A549 (cell line): Measurements from ENCODE around the gene MUC12. TPM values are rescaled to one million over a fixed set of nuclear protein-coding genes. Genes with fewer than 3 reads are reported as not detected.
"Not testable (repeated sequence)": the region's sequence is repeated elsewhere in the genome, so short reads cannot be mapped to it uniquely, and the experiment has no call there.

Source experiments
- ATAC-seq, 2 experiments: fragments of 200-7000 bp in 1 of 2; fragments of >200 bp in 1 of 2; cut with Nextera tagmentation in 1 of 2; cut with Tn5 transposase in 1 of 2; 3 replicates each; pipeline versions ENCODE4 v1.8.0 to v1.9.1; 2018 to 2020; ENCODE audit warnings: mild to moderate bottlenecking in 1 of 2, moderate library complexity in 1 of 2
- CTCF ChIA-PET: fragments of 300-600 bp; sonication (Branson Sonifier 250); formaldehyde crosslinking; extraction: SDS; loops from one replicate; lab custom pipeline; 2021; ENCODE audit warnings: antibody characterized with exemption, inconsistent platforms; lab: Yijun Ruan, JAX
- POLR2A ChIA-PET: fragments of 350-600 bp; formaldehyde crosslinking; extraction: SDS; loops from one replicate; lab custom pipeline; 2021; ENCODE audit warnings: antibody characterized with exemption, inconsistent platforms; lab: Yijun Ruan, JAX
- DNase-seq, 2 experiments: peaks; one replicate each; pipeline versions ENCODE4 v3.0.0 to v3.0.0-alpha.2; 2011 to 2016; ENCODE audit warnings: low read depth in 1 of 2, low spot score in 1 of 2
- FAIRE-seq: peaks from 2 replicates; lab custom pipeline; 2011; peaks lifted over from hg19 to GRCh38; lab: Jason Lieb, UNC
- H3K27ac ChIP-seq, 2 experiments: fragments of >200 bp; sonication (Bioruptor Twin); formaldehyde crosslinking; 3 replicates each; pipeline ENCODE4 v1.5.1; 2016 to 2017
- H3K4me1 ChIP-seq: fragments of >200 bp; sonication (Bioruptor Twin); formaldehyde crosslinking; 3 replicates; pipeline ENCODE4 v1.6.1; 2016
- H3K4me2 ChIP-seq: fragments of >200 bp; sonication (Bioruptor Twin); formaldehyde crosslinking; 3 replicates; pipeline ENCODE4 v1.6.1; 2016
- H3K4me3 ChIP-seq: fragments of >200 bp; sonication (Bioruptor Twin); formaldehyde crosslinking; 3 replicates; pipeline ENCODE4 v1.5.1; 2016
- H3K9me3 ChIP-seq: fragments of >200 bp; sonication (Bioruptor Twin); formaldehyde crosslinking; 3 replicates; pipeline ENCODE4 v1.6.1; 2016
- CBX2 ChIP-seq: fragments of 200-600 bp; sonication (generic); IDR thresholded peaks from 2 replicates; pipeline ENCODE4 v1.6.1; 2016; ENCODE audit warnings: low read depth, mild to moderate bottlenecking, borderline replicate concordance
- EP300 ChIP-seq, 2 experiments: fragments of >200 bp; sonication (Bioruptor Twin); formaldehyde crosslinking; IDR thresholded peaks; 2 replicates in 1 of 2; 3 replicates in 1 of 2; pipeline ENCODE4 v1.6.1; 2016 to 2017
- ESRRA ChIP-seq: fragments of 150-350 bp; IDR thresholded peaks from 2 replicates; pipeline ENCODE4 v1.6.1; 2014; ENCODE audit warnings: mild to moderate bottlenecking, low read length, borderline replicate concordance
- FOSL2 ChIP-seq, 2 experiments: fragments of 450-650 bp in 1 of 2; fragments of >200 bp in 1 of 2; sonication (Bioruptor Twin) in 1 of 2; formaldehyde crosslinking; IDR thresholded peaks; 2 replicates each; pipeline versions ENCODE4 v1.5.0 to v1.6.1; 2016 to 2020; ENCODE audit warnings: mild to moderate bottlenecking in 1 of 2, moderate library complexity in 1 of 2
- GATA3 ChIP-seq: IDR thresholded peaks from 2 replicates; pipeline ENCODE4 v1.6.1; 2012; ENCODE audit warnings: borderline replicate concordance
- HEYL ChIP-seq: fragments of 250-450 bp; sonication (Bioruptor Pico); IDR thresholded peaks from 2 replicates; pipeline ENCODE4 v1.8.0; 2021; ENCODE audit warnings: mild to moderate bottlenecking, moderate library complexity
- HOXA7 ChIP-seq: fragments of 250-450 bp; sonication (Bioruptor Pico); IDR thresholded peaks from 2 replicates; pipeline ENCODE4 v1.5.0; 2020; ENCODE audit warnings: mild to moderate bottlenecking, moderate library complexity
- HOXB5 ChIP-seq: fragments of 250-450 bp; sonication (Bioruptor Pico); IDR thresholded peaks from 2 replicates; pipeline ENCODE4 v1.5.0; 2020; ENCODE audit warnings: mild to moderate bottlenecking, moderate library complexity
- MAFK ChIP-seq: fragments of 450-650 bp; IDR thresholded peaks from 2 replicates; pipeline ENCODE4 v1.6.1; 2014; ENCODE audit not compliant: partially characterized antibody
- NFE2L2 ChIP-seq: fragments of 150-350 bp; conservative IDR thresholded peaks from 2 replicates; pipeline ENCODE4 v1.6.1; 2014; ENCODE audit warnings: low read length
- NPAS2 ChIP-seq: fragments of 250-450 bp; sonication (Bioruptor Pico); IDR thresholded peaks from 2 replicates; pipeline ENCODE4 v1.8.0; 2022; ENCODE audit warnings: mild to moderate bottlenecking, moderate library complexity, borderline replicate concordance
- PHF8 ChIP-seq: fragments of 200-600 bp; sonication (generic); IDR thresholded peaks from 2 replicates; pipeline ENCODE4 v1.6.1; 2016; ENCODE audit warnings: low read depth, mild to moderate bottlenecking, antibody characterized with exemption, moderate library complexity, borderline replicate concordance
- RARB ChIP-seq: fragments of 250-450 bp; sonication (Bioruptor Pico); IDR thresholded peaks from 2 replicates; pipeline ENCODE4 v1.8.0; 2021; ENCODE audit warnings: mild to moderate bottlenecking, moderate library complexity
- RFX5 ChIP-seq: fragments of 450-650 bp; IDR thresholded peaks from 2 replicates; pipeline ENCODE4 v1.7.1; 2014; ENCODE audit warnings: antibody characterized with exemption, mild to moderate bottlenecking, moderate library complexity
- ZFP36 ChIP-seq: fragments of 450-650 bp; IDR thresholded peaks from 2 replicates; pipeline ENCODE4 v1.6.1; 2014; ENCODE audit warnings: borderline replicate concordance; ENCODE audit not compliant: partially characterized antibody
- WGBS: methylation state at CpG from one replicate; pipeline ENCODE4 v1.1.6; 2017; ENCODE audit errors: missing lambda C conversion rate; 5-methylcytosine and 5-hydroxymethylcytosine counted together
- polyA plus RNA-seq, 4 experiments: library from polyadenylated mRNA; depleted of rRNA in 3 of 4; stranded (reverse); fragments of >200 nt; fragmentation: RNase III in 1 of 4; extraction: RNeasy Plus Mini Kit Qiagen cat#74134 plus additional on column Dnase treatment in 1 of 4; gene quantifications; 2 replicates in 3 of 4; 3 replicates in 1 of 4; pipeline ENCODE4 v1.2.3, GENCODE V29; 2011 to 2017
- TF ChIP-seq, protein P1 (sequence below): IDR thresholded peaks from 2 replicates; pipeline ENCODE4 v1.6.1; 2012
- TF ChIP-seq, protein P2 (sequence below): fragments of >200 bp; sonication (Bioruptor Twin); formaldehyde crosslinking; IDR thresholded peaks from 2 replicates; pipeline ENCODE4 v1.6.1; 2016

MUC12 gene
- polyA plus RNA-seq, 2 of the 4 experiments (the other 2 are of a cell fraction), result 1.2 to 2.4 TPM

DNA sequence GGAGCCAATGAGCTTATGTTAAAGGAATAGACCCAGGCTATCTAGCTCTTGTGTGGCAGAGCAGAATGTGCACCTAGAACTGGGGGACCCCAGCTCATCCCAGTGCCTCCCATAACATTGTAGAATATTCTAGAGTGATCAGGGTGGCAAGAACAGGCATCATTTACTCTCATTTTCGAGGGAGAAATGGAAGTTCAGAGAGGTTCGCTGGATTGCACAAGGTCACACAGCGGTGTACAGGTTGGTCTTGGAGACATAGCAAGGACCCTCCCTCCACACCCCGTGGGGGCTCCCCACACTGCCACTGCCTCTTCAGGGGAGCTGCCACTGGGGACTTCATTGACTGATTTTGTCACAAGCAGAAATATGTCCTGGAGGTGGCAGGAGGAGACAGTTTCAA, 8.9 kb downstream of the MUC12 start (continued):
- TF ChIP-seq, protein P1, sequence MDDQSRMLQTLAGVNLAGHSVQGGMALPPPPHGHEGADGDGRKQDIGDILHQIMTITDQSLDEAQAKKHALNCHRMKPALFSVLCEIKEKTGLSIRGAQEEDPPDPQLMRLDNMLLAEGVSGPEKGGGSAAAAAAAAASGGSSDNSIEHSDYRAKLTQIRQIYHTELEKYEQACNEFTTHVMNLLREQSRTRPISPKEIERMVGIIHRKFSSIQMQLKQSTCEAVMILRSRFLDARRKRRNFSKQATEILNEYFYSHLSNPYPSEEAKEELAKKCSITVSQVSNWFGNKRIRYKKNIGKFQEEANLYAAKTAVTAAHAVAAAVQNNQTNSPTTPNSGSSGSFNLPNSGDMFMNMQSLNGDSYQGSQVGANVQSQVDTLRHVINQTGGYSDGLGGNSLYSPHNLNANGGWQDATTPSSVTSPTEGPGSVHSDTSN, result no peak

DNA sequence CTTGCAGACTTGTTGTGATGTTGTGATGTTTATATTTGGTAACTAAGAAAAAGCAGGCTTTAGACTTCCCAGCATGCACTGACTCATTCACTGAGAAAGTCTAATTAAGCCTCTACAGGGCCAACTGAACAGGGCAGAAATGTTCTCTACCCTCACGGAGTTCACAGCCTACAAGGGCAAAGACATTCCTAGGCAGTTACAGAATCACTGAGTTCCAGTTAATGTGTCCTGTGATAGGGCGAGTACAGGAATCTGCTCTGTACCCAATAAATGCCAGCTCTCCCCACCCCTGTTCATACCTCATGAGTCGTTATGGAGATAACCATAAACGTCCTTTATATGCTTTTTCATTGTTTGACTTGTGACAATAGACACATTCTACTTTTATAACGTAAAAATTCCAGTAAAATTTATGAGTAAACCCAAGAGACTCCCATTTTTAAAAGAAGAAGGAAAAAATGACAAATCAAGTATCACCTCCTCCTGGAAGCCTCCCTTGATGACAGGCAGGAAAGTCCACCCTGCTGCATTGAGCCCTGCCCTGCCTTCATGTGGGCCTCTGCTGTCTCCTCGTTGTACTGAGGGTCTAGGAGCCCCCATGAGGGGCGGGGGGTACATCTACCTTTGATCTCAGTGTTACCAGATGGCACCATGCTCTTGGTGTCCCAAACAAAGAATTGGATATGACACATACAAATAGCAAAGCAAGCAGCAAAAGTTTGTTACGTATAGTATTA, 14.3 kb downstream of the MUC12 start:
- ChIA-PET CTCF (interaction anchor here (1.0 kb wide), 1 partner anchor 8 kb away, joined by 3 read pairs; no protein-coding TSS in a partner anchor), POLR2A (no interaction called here)
- DNase-seq (peak in 1 of 2 experiments; percentile 91), FAIRE-seq (no peak), ATAC-seq (peak; percentile 94 to 95)
- peak overlapping the region; percentile 35; the same call in 2 of the 3 replicates for H3K4me2 ChIP-seq
- TF ChIP-seq HOXB5 (CRISPR knock-in tag) (no peak), GATA3 (peak; percentile 37; the same call in 1 of the 2 replicates), HEYL (CRISPR knock-in tag) (no peak), ESRRA (no peak), ZFP36 (peak; percentile 97), MAFK (peak; percentile 23), CBX2 (no peak), HOXA7 (no peak), EP300 (IDR thresholded peaks at IDR 0.05) (0 out of 5 replicates have a peak, but pooled peaks of 1 of the 2 experiments have one; percentile 33), RFX5 (peak; percentile 89; the same call in 1 of the 2 replicates), PHF8 (no peak), NPAS2 (no peak), NFE2L2 (no peak), RARB (no peak), FOSL2 (IDR thresholded peaks at IDR 0.05) (no peak), FOSL2 (CRISPR knock-in tag; IDR thresholded peaks at IDR 0.05) (peak; percentile 56)
- TF ChIP-seq, protein P2, sequence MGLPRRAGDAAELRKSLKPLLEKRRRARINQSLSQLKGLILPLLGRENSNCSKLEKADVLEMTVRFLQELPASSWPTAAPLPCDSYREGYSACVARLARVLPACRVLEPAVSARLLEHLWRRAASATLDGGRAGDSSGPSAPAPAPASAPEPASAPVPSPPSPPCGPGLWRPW, result no peak
- H3K4me1 ChIP-seq, result peaks cover 29% of the 10 kb centered on the region
- H3K9me3 ChIP-seq, result no peaks in the 10 kb centered on the region
- 12% methylated on average over 8 of the region's 8 CpGs for WGBS
- H3K4me3 ChIP-seq, result no peak overlapping the region
- peak overlapping the region; percentile 59 to 61; a peak in 5 of 6 replicates for H3K27ac ChIP-seq

DNA sequence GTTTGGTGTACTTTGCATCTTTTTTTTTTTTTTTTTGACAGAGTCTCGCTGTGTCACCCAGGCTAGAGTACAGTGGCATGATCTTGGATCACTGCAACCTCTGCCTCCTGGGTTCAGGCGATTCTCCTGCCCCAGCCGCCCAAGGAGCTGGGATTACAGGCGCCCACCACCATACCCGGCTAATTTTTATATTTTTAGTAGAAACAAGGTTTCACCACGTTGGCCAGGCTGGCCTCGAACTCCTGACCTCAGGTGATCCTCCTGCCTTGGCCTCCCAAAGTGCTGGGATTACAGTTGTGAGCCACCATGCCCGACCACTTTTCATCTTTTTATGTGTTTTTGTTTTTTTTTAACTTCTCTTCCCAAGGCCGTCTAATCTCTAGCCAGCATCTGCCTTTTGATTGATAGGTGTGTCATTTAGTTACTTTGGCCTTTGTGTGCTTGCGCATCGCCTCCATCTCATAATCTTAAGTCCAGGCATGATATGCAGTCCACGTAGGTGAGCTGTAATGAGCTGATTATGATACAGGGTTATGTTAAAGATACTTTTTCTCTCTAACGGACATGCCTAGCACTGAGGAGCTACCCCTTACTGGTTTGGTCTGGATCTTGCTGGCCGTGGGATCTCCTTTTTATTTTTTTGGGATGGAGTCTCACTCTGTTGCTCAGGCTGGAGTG, 15.0 kb downstream of the MUC12 start:
- not testable (repeated sequence) for H3K4me3 ChIP-seq, DNase-seq, FAIRE-seq, ATAC-seq, H3K9me3 ChIP-seq, H3K4me2 ChIP-seq
- POLR2A ChIA-PET, result interaction anchor here (0.5 to 0.7 kb wide), 2 partner anchors 11 to 157 kb away, joined by 3 to 4 read pairs; no protein-coding TSS in a partner anchor
- CTCF ChIA-PET, result interaction anchor here (0.6 to 2.9 kb wide), 4 partner anchors 8 to 186 kb away, joined by 3 to 12 read pairs (median 4); no protein-coding TSS in a partner anchor
- Histone ChIP-seq H3K27ac (peak overlapping the region; percentile 59 to 60; a peak in 4 of 6 replicates), H3K4me1 (peaks cover 29% of the 10 kb centered on the region)
- 72% methylated on average over 14 of the region's 14 CpGs for WGBS
